ES-I3 (cell line): Measurements from ENCODE around the gene EPHX1.
"Not testable (repeated sequence)": the region's sequence is repeated elsewhere in the genome, so short reads cannot be mapped to it uniquely, and the experiment has no call there.

ENCODE experiments used
- H3K36me3 ChIP-seq: 2 replicates; pipeline ENCODE4 v1.6.1; 2013; ENCODE audit warnings: mild to moderate bottlenecking, low read length, control low read depth, moderate library complexity; ENCODE audit not compliant: insufficient read depth
- H3K4me1 ChIP-seq: 2 replicates; pipeline ENCODE4 v1.6.1; 2013; ENCODE audit warnings: mild to moderate bottlenecking, control low read depth, low read length; ENCODE audit not compliant: insufficient read depth
- H3K9ac ChIP-seq: 2 replicates; pipeline ENCODE4 v1.6.1; 2013; ENCODE audit warnings: low read depth, mild to moderate bottlenecking, low read length, moderate library complexity
- H3K9me3 ChIP-seq: 2 replicates; pipeline ENCODE4 v1.6.1; 2013; ENCODE audit warnings: mild to moderate bottlenecking, low read length, moderate library complexity; ENCODE audit not compliant: control insufficient read depth, insufficient read depth

The EPHX1 gene

GRCh38 chr1:225835856-225836255, 25.9 kb downstream of the EPHX1 start:
- H3K36me3 ChIP-seq = peaks cover 16% of the 10 kb centered on the region
- no peaks in the 10 kb centered on the region for H3K9me3 ChIP-seq
- no peak overlapping the region for H3K9ac ChIP-seq
- H3K4me1 ChIP-seq = no peaks in the 10 kb centered on the region

- peaks cover 18% of the 10 kb centered on the region for H3K36me3 ChIP-seq
- not testable (repeated sequence) for H3K9me3 ChIP-seq, H3K4me1 ChIP-seq
Observed at GRCh38 chr1:225836296-225836695, 26.4 kb downstream of the EPHX1 start.

GRCh38 chr1:225838793-225839192, 28.9 kb downstream of the EPHX1 start:
- H3K36me3 ChIP-seq = peaks cover 17% of the 10 kb centered on the region
- no peak overlapping the region for H3K9ac ChIP-seq
- H3K4me1 ChIP-seq = no peaks in the 10 kb centered on the region
- no peaks in the 10 kb centered on the region for H3K9me3 ChIP-seq

More at GRCh38 chr1:225836296-225836695, 26.4 kb downstream of the EPHX1 start:
- not testable (repeated sequence) for H3K9ac ChIP-seq

GRCh38 chr1:225840223-225840610, 30.3 kb downstream of the EPHX1 start:
- no peak overlapping the region for H3K9ac ChIP-seq
- peaks cover 25% of the 10 kb centered on the region for H3K36me3 ChIP-seq
- no peaks in the 10 kb centered on the region for H3K9me3 ChIP-seq
- no peaks in the 10 kb centered on the region for H3K4me1 ChIP-seq

- peaks cover 24% of the 10 kb centered on the region for H3K36me3 ChIP-seq
- H3K9ac ChIP-seq = no peak overlapping the region
Observed at GRCh38 chr1:225840713-225841112, 30.8 kb downstream of the EPHX1 start.

GRCh38 chr1:225842074-225842473, 32.1 kb downstream of the EPHX1 start:
- Histone ChIP-seq H3K36me3 (peaks cover 22% of the 10 kb centered on the region), H3K9ac (no peak overlapping the region), H3K4me1 (peaks cover 3% of the 10 kb centered on the region; the same call in 1 of the 2 replicates), H3K9me3 (no peaks in the 10 kb centered on the region)

More at GRCh38 chr1:225840713-225841112, 30.8 kb downstream of the EPHX1 start:
- Histone ChIP-seq H3K9me3 (no peaks in the 10 kb centered on the region), H3K4me1 (peaks cover 3% of the 10 kb centered on the region; the same call in 1 of the 2 replicates)

GRCh38 chr1:225842788-225843425, 33.0 kb downstream of the EPHX1 start:
- Histone ChIP-seq H3K9me3 (no peaks in the 10 kb centered on the region), H3K36me3 (peaks cover 22% of the 10 kb centered on the region), H3K9ac (no peak overlapping the region), H3K4me1 (peaks cover 3% of the 10 kb centered on the region; the same call in 1 of the 2 replicates)

GRCh38 chr1:225843426-225843795, 33.5 kb downstream of the EPHX1 start:
- H3K9me3 ChIP-seq = no peaks in the 10 kb centered on the region
- peaks cover 3% of the 10 kb centered on the region; the same call in 1 of the 2 replicates for H3K4me1 ChIP-seq
- peaks cover 24% of the 10 kb centered on the region for H3K36me3 ChIP-seq
- H3K9ac ChIP-seq = no peak overlapping the region

- Histone ChIP-seq H3K9me3 (no peaks in the 10 kb centered on the region), H3K9ac (no peak overlapping the region), H3K4me1 (peaks cover 5% of the 10 kb centered on the region; the same call in 1 of the 2 replicates), H3K36me3 (peaks cover 27% of the 10 kb centered on the region)
Observed at GRCh38 chr1:225844236-225845061, 34.5 kb downstream of the EPHX1 start.

- H3K36me3 ChIP-seq = peaks cover 28% of the 10 kb centered on the region
- H3K9me3 ChIP-seq = no peaks in the 10 kb centered on the region
- H3K4me1 ChIP-seq = peaks cover 11% of the 10 kb centered on the region; the same call in 1 of the 2 replicates
- no peak overlapping the region for H3K9ac ChIP-seq
Observed at GRCh38 chr1:225845097-225845496, 35.2 kb downstream of the EPHX1 start.

GRCh38 chr1:225845571-225846259, 35.8 kb downstream of the EPHX1 start:
- no peaks in the 10 kb centered on the region for H3K9me3 ChIP-seq
- peaks cover 28% of the 10 kb centered on the region for H3K36me3 ChIP-seq
- peaks cover 12% of the 10 kb centered on the region; the same call in 1 of the 2 replicates for H3K4me1 ChIP-seq
- no peak overlapping the region for H3K9ac ChIP-seq

GRCh38 chr1:225846331-225847310, 36.7 kb downstream of the EPHX1 start:
- Histone ChIP-seq H3K4me1 (peaks cover 16% of the 10 kb centered on the region; the same call in 1 of the 2 replicates), H3K36me3 (peaks cover 28% of the 10 kb centered on the region), H3K9ac (no peak overlapping the region), H3K9me3 (no peaks in the 10 kb centered on the region)

GRCh38 chr1:225847610-225848009, 37.7 kb downstream of the EPHX1 start:
- Histone ChIP-seq H3K4me1 (peaks cover 16% of the 10 kb centered on the region; the same call in 1 of the 2 replicates), H3K9me3 (no peaks in the 10 kb centered on the region), H3K9ac (no peak overlapping the region), H3K36me3 (peaks cover 34% of the 10 kb centered on the region)
